GM12891 (cell line): ENCODE measurements around the gene CABP1.

Source experiments
- POLR2A ChIP-seq: IDR thresholded peaks from 2 replicates; pipeline ENCODE4 v1.6.1; 2011; ENCODE audit warnings: low read depth, low read length, control low read depth
- POLR2AphosphoS5 ChIP-seq: IDR thresholded peaks from 2 replicates; pipeline ENCODE4 v1.6.1; 2011; ENCODE audit warnings: low read depth, low read length, control low read depth
- POU2F2 ChIP-seq: IDR thresholded peaks from 2 replicates; pipeline ENCODE4 v1.6.1; 2011; ENCODE audit warnings: low read depth, mild to moderate bottlenecking, control low read depth, low read length, moderate library complexity
- TAF1 ChIP-seq: IDR thresholded peaks from 2 replicates; pipeline ENCODE4 v1.6.1; 2011; ENCODE audit warnings: low read depth, low read length, control low read depth

DNA sequence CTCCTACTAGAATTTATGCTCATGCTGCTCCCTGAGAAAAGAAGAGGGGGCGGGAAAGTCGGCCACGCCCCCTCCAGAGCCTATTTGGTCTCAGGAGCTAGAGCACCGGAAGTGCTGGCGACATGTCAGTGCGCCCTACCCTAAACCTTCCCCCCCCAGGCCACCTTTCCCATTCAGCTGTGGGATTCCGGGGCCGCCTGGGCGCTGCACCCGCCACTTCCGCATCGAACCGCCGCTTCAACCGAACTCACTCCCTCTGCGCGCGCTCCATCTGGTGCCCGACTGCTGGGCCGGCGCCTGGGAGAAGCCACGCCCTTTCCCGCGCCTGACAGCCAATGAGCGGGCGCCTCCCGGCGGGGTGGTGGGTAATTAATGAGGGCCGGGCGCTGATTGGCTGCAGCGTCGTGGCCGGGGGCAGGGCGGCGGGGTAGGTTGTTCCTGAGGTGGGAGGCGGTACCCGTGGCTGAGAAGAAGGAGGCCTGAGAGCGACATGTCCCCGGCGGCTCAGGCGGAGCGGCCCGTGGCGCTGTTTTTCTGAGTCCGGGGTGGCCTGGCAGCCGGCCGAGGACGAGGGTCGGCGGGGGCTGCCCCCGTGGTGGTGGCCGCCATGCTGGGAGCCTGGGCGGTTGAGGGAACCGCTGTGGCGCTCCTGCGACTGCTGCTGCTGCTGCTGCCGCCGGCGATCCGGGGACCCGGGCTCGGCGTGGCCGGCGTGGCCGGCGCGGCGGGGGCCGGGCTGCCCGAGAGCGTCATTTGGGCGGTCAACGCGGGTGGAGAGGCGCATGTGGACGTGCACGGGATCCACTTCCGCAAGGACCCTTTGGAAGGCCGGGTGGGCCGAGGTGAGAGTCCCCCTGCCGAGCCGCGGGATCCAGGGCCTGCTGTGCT, 46.5 kb downstream of the CABP1 start, which contains the start of gene MLEC:
- TF ChIP-seq POLR2AphosphoS5, result 0 out of 2 replicates have a peak, but pooled peaks have one; percentile 40
- TF ChIP-seq POLR2A, result peak; percentile 54
- 0 out of 2 replicates have a peak, but pooled peaks have one; percentile 51 for TF ChIP-seq TAF1
- TF ChIP-seq POU2F2, result peak; percentile 80
